ENCODE results near the gene TFF1. TPM values are rescaled to one million over a fixed set of nuclear protein-coding genes. Genes with fewer than 3 reads are reported as not detected.
A peak's percentile ranks its signal among the peaks of the same experiment; 100 is the strongest.

TFF1 gene
- total RNA-seq, 1 experiment from 2014 or later: not detected

DNA sequence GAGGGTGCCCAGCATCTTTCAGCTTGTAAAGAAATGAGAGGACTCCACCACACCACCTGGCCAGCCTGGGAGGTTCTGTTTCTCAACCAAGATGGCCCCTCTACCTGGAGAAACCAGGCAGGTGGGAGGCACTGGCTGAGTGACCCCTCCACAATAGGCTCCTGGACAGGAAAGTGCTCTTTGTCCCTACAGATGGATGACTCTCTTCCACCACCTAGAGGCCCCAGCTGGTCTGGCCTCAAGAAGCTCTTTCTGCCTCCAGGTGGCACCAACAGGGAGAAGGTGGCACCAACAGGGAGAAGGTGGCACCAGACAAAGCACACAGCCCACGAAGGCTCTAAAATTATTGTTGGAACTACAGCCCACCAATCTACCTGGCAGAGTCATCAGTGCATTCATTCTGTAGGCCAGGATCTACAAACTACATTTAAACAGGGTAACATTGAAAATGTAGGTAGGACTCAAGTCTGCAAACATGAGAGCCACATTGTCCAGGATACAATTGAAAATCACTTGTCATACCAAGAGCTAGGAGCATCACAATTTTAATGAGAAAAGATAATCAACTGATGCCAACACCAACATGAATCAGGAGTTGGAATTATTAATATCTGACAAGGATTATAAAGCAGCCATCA, 15.1 kb upstream of the TFF1 start:
- Histone ChIP-seq H3K4me1 (no peaks in the 10 kb centered on the region), H3K9me3 (replicated peaks) (no peaks in the 10 kb centered on the region), H3K27me3 (no peaks in the 10 kb centered on the region), H3K4me3 (no peak overlapping the region), H3K36me3 (no peaks in the 10 kb centered on the region), H3K27ac (no peak overlapping the region)
- DNase-seq: peak; percentile 13 to 45

DNA sequence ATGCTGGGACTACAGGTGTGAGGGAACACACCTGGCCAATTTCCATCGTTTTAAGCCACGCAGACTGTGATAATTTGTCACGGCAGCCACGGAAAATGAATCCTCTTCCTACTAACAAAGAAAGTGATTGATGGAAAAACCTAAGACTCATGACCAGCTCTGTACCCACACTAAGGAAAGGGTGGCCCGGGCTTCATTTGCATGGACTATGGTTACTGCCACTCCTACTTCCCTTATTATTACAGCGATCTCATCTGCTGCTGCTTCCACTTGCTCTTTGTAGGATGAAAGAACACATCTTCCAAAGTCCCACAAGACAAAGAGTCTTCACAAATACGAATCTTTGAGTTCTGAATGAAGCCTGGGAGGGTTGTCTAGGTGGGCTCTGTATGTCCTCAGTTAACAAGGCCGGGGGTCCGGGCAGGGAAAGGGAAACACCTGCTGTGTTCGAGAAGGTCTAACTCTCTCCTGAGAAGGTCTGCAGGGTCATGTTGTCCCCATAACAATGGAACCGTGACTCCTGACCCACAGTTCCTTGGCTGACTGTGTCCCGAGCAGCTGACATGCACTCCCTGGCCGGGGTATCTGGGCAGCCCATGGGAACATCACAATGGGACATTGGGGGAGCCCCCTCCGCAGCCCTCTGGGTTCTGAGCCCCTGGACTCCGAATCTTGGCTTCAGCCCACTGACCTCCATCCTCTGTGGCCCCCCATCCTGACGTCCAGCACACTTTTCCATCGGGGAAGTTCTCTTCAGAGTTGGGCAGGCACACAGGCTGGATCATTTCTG, 13.3 kb upstream of the TFF1 start:
- Histone ChIP-seq H3K27me3 (no peaks in the 10 kb centered on the region), H3K36me3 (no peaks in the 10 kb centered on the region), H3K4me3 (no peak overlapping the region), H3K9me3 (replicated peaks) (no peaks in the 10 kb centered on the region), H3K4me1 (no peaks in the 10 kb centered on the region), H3K27ac (no peak overlapping the region)
- DNase-seq: no peak

DNA sequence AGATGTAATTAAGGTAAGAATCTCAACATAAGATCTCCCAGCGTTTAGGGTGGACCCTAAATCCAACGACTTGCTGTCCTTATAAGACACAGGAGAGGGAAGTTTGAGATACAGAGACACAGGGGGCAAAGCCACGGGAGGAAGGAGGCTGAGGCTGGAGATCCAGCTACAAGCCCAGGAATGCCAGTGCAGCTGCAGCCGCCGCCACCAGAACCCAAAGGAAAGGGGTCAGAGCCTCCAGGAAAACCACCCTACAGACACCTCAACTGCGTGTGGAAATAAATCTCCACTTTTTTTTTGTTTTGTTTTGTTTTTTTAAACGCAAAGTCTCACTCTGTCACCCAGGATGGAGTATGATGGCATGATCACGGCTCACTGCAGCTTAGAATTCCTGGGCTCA, 12.1 kb upstream of the TFF1 start:
- Histone ChIP-seq H3K27me3 (no peaks in the 10 kb centered on the region), H3K36me3 (no peaks in the 10 kb centered on the region)

GRCh38 chr21:42377951-42378340, 11.6 kb upstream of the TFF1 start:
- no peaks in the 10 kb centered on the region for H3K27me3 ChIP-seq
- H3K4me3 ChIP-seq: no peak overlapping the region
- DNase-seq: no peak
- H3K4me1 ChIP-seq: no peaks in the 10 kb centered on the region
- no peaks in the 10 kb centered on the region for H3K9me3 ChIP-seq (replicated peaks)
- no peaks in the 10 kb centered on the region for H3K36me3 ChIP-seq
- H3K27ac ChIP-seq: no peak overlapping the region

More for the DNA sequence above, 12.1 kb upstream of the TFF1 start:
- DNase-seq: no peak
- no peaks in the 10 kb centered on the region for H3K4me1 ChIP-seq
- no peak overlapping the region for H3K27ac ChIP-seq
- H3K4me3 ChIP-seq: no peak overlapping the region
- H3K9me3 ChIP-seq (replicated peaks): no peaks in the 10 kb centered on the region

- no peaks in the 10 kb centered on the region for H3K27me3 ChIP-seq
Measured at GRCh38 chr21:42377211-42377950, 11.0 kb upstream of the TFF1 start.

DNA sequence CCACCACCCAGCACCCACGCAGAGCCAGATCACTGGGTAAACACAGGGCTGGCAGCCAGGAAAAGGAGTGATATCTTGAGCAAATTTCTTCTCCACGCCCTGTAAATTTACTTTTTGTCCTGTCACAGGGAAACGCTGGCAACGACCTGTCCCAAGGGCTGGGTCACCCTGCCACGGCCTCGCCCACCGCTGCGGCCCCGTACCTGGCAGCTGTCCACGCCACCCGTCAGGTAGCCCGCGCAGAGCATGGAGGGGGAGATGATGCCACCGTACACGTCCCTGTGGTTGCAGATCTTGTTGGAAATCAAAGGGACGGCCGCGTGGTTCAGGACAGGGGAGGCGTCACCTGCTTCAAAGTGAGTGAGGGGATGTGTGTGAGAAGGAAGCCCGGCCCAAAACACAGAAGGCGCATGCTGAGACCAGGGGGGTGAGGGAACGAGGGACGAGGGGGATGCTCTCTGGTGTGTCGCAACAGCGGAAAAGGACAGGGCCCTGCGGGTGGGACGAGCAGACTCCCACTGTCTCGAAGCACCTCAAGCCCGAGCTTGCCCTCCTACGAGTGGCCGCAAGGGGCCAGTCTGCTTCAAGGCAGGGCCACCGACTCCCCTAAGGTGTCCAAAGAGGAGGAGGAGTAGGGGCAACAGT, 10.1 kb upstream of the TFF1 start:
- no peak for DNase-seq
- no peak overlapping the region for H3K27ac ChIP-seq
- no peaks in the 10 kb centered on the region for H3K27me3 ChIP-seq

More at GRCh38 chr21:42377211-42377950, 11.0 kb upstream of the TFF1 start:
- Histone ChIP-seq H3K27ac (no peak overlapping the region), H3K36me3 (no peaks in the 10 kb centered on the region), H3K9me3 (replicated peaks) (no peaks in the 10 kb centered on the region), H3K4me3 (no peak overlapping the region), H3K4me1 (no peaks in the 10 kb centered on the region)
- DNase-seq: no peak

GRCh38 chr21:42375966-42376337, 9.6 kb upstream of the TFF1 start:
- H3K27ac ChIP-seq: no peak overlapping the region
- DNase-seq: no peak
- no peaks in the 10 kb centered on the region for H3K27me3 ChIP-seq
- no peaks in the 10 kb centered on the region for H3K9me3 ChIP-seq (replicated peaks)
- no peaks in the 10 kb centered on the region for H3K36me3 ChIP-seq
- no peaks in the 10 kb centered on the region for H3K4me1 ChIP-seq
- no peak overlapping the region for H3K4me3 ChIP-seq

More for the DNA sequence above, 10.1 kb upstream of the TFF1 start:
- Histone ChIP-seq H3K9me3 (replicated peaks) (no peaks in the 10 kb centered on the region), H3K36me3 (no peaks in the 10 kb centered on the region), H3K4me1 (no peaks in the 10 kb centered on the region), H3K4me3 (no peak overlapping the region)

DNA sequence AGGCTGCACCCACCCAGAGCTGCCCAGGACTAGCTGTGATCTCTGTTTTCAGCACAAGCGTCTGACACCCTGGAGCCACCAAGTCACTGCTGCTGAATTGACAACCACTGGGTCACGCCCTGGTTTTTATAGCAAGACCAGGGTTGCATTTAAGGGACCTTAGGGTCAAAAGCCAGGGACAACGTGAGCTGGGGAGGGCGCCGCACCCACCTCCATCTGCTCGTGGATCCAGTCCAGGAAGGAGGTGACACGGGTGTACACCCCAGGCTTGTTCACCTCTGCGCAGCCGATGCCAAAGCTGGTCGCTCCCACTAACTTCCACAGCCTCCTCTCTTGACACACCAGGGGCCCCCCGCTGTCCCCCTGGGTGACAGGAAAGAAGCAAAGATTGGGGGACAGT, 9.2 kb upstream of the TFF1 start:
- H3K27ac ChIP-seq: no peak overlapping the region
- H3K4me1 ChIP-seq: no peaks in the 10 kb centered on the region
- H3K36me3 ChIP-seq: no peaks in the 10 kb centered on the region
- H3K9me3 ChIP-seq (replicated peaks): no peaks in the 10 kb centered on the region
- DNase-seq: no peak
- H3K27me3 ChIP-seq: no peaks in the 10 kb centered on the region
- H3K4me3 ChIP-seq: no peak overlapping the region

GRCh38 chr21:42374864-42375499, 8.6 kb upstream of the TFF1 start:
- DNase-seq: peak in 1 of 2 experiments; percentile 14
- Histone ChIP-seq H3K36me3 (no peaks in the 10 kb centered on the region), H3K27me3 (no peaks in the 10 kb centered on the region), H3K27ac (no peak overlapping the region), H3K9me3 (replicated peaks) (no peaks in the 10 kb centered on the region), H3K4me3 (no peak overlapping the region), H3K4me1 (no peaks in the 10 kb centered on the region)

- Histone ChIP-seq H3K4me1 (no peaks in the 10 kb centered on the region), H3K4me3 (no peak overlapping the region), H3K27me3 (no peaks in the 10 kb centered on the region), H3K9me3 (replicated peaks) (no peaks in the 10 kb centered on the region), H3K36me3 (no peaks in the 10 kb centered on the region), H3K27ac (no peak overlapping the region)
- DNase-seq: no peak
Measured at GRCh38 chr21:42374457-42374856, 8.1 kb upstream of the TFF1 start.

DNA sequence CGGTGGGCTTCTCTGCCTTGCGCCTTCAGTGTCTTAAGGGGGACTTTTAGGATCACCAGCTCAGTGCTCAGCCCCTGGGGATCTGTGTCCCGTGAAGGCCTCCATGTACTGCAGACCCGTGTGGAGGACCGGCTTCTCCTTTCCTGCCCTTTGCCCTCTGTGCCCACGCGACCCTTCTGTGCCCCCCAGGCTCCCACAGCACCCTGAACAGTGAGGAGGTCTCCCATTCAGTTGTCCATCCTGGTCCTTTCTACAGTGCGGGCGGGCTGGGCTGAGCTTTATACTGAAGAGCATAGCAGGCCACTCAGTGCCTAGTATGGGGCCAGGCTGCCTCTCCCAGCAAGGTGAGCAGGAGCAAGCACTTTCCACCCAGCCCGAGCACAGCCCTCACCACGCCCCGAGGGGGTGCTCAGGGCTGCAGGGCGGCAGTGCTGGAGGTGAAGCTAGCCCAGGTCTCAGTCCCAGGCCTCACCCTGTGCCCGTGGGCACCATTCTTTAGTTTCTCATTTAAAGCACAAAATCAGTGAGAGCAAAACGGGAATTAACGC, 7.6 kb upstream of the TFF1 start:
- no peaks in the 10 kb centered on the region for H3K27me3 ChIP-seq
- H3K27ac ChIP-seq: no peak overlapping the region
- H3K4me3 ChIP-seq: no peak overlapping the region
- H3K36me3 ChIP-seq: no peaks in the 10 kb centered on the region
- H3K4me1 ChIP-seq: no peaks in the 10 kb centered on the region
- no peak for DNase-seq
- no peaks in the 10 kb centered on the region for H3K9me3 ChIP-seq (replicated peaks)

DNA sequence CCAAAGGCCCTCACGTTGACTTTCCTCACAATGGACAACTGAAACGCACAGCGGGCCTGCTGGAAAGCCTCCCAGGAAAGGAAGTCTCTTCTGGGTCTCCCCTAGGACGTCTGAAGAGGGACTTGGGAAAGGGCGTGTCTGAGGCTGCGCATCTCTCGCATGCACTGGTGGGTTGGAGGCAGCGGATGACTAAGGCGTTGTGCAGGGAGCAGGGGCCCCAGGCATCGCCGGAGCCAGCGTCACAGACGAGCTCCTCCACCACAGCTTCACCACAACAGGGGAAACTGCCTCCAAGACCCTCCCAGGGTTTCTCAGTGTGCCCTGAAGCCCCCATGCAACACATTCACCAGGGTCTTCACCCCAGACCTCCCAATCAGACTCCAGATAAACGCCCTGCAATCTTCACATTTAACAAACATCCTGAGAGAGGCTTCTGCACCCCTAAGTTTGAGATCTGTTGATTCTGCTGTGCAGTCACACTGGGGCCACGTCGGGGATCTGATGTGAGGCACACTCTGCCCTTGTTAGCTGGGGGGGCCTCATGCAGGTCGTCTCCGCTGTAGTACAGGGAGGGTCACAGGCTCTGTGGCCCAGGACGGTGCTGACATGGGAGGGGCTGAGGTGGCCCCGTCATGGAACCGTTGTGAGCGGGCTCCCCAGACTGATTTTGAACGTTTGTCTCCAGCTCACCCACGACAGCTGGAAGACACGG, 7.0 kb upstream of the TFF1 start:
- DNase-seq: no peak
- Histone ChIP-seq H3K27ac (no peak overlapping the region), H3K4me3 (no peak overlapping the region), H3K4me1 (no peaks in the 10 kb centered on the region), H3K27me3 (no peaks in the 10 kb centered on the region), H3K36me3 (no peaks in the 10 kb centered on the region), H3K9me3 (replicated peaks) (no peaks in the 10 kb centered on the region)

GRCh38 chr21:42370894-42371654, 4.7 kb upstream of the TFF1 start:
- Histone ChIP-seq H3K9me3 (replicated peaks) (no peaks in the 10 kb centered on the region), H3K27me3 (no peaks in the 10 kb centered on the region), H3K36me3 (no peaks in the 10 kb centered on the region), H3K4me3 (no peak overlapping the region), H3K27ac (no peak overlapping the region), H3K4me1 (no peaks in the 10 kb centered on the region)
- DNase-seq: no peak
